AG10803 (cell line): ENCODE data around the gene RPN1.

Source experiments
- DNase-seq: peaks from one replicate; pipeline ENCODE4 v3.0.0; 2010; ENCODE audit warnings: low read depth
- H3K4me3 ChIP-seq: 2 replicates; pipeline ENCODE4 v1.5.1; 2011; ENCODE audit warnings: mild to moderate bottlenecking, low read length, control low read depth
- CTCF ChIP-seq: conservative IDR thresholded peaks from 2 replicates; pipeline ENCODE4 v1.5.1; 2011; ENCODE audit warnings: mild to moderate bottlenecking, low read length, control low read depth, inconsistent platforms

Gene RPN1

DNA sequence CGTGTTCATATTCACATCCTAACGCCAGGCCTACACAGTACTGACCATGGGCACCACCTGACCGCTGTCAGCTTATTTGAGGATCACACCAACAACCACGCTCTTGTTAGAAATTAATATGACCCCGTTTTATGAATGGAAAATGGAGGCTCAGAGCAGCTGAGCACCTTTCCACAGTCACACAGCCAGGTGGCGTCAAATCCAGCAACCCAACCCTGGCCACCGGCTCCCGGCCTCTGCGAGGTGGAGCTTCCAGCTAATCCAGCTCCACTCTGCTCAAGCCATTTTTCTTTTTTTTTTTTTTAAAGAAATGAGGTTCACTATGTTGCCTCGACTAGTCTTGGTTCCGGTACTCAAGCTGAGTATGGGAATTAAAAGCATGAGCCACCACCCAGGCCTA lies 41.3 kb downstream of the RPN1 start:
- no peak for TF ChIP-seq CTCF
- no peak overlapping the region for H3K4me3 ChIP-seq
- DNase-seq, result no peak

DNA sequence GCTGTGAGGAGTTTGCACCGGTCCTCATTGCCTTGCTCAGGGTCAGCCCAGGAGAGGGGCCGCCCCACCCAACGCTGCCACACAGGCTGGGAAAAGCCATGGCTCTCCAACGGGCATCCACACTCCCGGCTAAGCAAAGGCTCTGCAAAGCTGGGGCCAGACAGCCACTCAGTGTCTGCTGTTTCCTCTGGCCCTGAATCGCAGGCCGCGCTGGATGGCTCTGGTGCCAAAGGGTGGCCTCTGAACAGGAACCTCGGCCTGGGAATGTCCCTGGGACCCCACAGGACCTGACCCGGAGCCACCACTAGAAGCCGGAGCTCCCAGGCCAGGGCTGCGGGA lies 42.9 kb downstream of the RPN1 start:
- peak overlapping the region; percentile 72 for H3K4me3 ChIP-seq
- DNase-seq, result no peak
- no peak for TF ChIP-seq CTCF

- H3K4me3 ChIP-seq, result no peak overlapping the region
- DNase-seq, result no peak
- no peak for TF ChIP-seq CTCF
Measured at GRCh38 chr3:128606094-128606493, 44.5 kb downstream of the RPN1 start.

GRCh38 chr3:128605091-128606046 lies 45.2 kb downstream of the RPN1 start:
- no peak for DNase-seq
- no peak overlapping the region for H3K4me3 ChIP-seq
- no peak for TF ChIP-seq CTCF

- no peak overlapping the region for H3K4me3 ChIP-seq
- no peak for TF ChIP-seq CTCF
- no peak for DNase-seq
Measured at GRCh38 chr3:128603811-128604775, 46.5 kb downstream of the RPN1 start.

DNA sequence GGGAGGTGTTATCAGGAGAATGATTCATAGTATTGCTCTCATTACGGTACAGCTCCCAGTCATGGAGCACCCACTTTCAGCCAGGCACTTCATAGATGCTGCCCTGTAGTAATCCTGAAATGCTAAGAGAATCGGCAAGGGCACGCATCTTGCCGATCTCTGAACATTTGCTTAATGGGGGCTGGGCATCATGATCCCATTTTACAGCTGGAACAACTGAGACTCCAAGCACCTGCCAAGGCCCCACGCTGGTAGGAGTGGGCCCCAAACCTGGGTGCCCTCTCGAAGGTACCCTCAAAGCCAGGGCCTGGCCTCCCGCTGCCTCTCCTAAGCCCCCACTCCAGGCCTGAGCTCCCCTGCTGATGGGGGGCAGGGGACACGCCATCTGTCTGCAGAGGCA lies 47.3 kb downstream of the RPN1 start:
- H3K4me3 ChIP-seq, result no peak overlapping the region
- DNase-seq, result no peak
- TF ChIP-seq CTCF, result no peak
